C4-2B (cell line): Measurements from ENCODE around the gene KCNAB2.
A peak's percentile ranks its signal among the peaks of the same experiment; 100 is the strongest.

Source experiments
- H3K27ac ChIP-seq: fragments of 450-650 bp; 2 replicates; pipeline ENCODE4 v1.5.1; 2017
- ZFX ChIP-seq: fragments of 450-650 bp; IDR thresholded peaks from 2 replicates; pipeline ENCODE4 v1.6.1; 2017
- TF ChIP-seq, protein P1 (sequence below): fragments of 450-650 bp; conservative IDR thresholded peaks from 2 replicates; pipeline ENCODE4 v1.5.1; 2017; ENCODE audit warnings: mild to moderate bottlenecking

Gene KCNAB2

DNA sequence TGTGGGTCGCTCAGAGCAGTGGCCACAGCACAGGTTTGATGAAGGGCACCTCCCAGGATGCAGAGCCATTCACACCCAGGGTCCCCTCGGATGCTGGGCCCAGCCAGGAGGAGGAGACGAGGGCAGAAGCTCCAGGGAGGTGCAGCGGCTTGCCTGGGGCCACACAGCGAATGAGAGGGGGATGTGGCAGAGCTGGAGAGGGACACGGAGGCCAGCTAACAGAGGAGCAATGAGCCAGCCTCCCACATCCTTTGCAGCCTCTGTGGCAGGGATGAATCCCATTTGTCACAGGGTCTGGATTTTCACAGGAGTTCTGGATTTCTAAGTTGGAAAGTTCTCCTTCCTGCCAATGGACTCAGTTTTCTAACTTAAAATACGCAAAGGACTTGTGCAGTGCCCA, 98.5 kb downstream of the KCNAB2 start:
- TF ChIP-seq, protein P1, sequence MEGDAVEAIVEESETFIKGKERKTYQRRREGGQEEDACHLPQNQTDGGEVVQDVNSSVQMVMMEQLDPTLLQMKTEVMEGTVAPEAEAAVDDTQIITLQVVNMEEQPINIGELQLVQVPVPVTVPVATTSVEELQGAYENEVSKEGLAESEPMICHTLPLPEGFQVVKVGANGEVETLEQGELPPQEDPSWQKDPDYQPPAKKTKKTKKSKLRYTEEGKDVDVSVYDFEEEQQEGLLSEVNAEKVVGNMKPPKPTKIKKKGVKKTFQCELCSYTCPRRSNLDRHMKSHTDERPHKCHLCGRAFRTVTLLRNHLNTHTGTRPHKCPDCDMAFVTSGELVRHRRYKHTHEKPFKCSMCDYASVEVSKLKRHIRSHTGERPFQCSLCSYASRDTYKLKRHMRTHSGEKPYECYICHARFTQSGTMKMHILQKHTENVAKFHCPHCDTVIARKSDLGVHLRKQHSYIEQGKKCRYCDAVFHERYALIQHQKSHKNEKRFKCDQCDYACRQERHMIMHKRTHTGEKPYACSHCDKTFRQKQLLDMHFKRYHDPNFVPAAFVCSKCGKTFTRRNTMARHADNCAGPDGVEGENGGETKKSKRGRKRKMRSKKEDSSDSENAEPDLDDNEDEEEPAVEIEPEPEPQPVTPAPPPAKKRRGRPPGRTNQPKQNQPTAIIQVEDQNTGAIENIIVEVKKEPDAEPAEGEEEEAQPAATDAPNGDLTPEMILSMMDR, result no peak
- no peak for TF ChIP-seq ZFX
- no peak overlapping the region for H3K27ac ChIP-seq

DNA sequence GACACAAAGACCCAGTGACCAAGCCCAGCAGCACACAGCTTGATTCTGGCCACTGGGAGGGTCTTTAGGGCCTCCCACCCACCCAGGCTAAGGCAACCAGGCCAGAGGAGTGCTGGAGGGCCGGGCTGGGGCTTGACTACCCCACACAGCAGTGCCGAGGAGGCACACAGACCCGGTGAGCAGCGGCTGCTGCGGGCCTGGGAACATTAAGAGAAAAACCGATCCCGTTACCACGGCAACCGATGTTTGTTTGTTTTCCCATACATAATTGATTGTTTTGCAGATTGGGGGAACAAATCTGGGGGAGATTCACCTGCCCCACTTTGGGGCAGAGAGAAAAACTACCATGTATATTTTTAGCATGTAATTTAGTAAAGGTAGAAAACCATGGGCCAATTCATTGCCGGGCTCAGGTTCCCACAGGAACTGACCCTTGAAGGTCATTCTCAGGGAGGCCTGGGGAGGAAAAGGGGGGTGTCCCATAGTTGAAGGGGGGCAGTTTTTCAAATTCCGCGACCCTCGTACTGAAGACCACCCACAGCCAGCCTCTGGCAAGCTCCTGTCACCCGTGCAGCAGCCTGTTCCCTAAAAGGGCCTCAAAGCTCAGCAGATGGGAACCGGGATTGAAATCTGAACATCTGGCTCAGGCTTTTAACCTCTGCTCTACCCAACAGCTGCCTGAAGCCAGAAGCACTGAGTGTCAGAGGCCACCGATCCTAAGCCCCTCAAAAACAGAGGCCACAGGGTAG, 99.1 kb downstream of the KCNAB2 start:
- no peak overlapping the region for H3K27ac ChIP-seq
- TF ChIP-seq, protein P1, result no peak
- no peak for TF ChIP-seq ZFX

- H3K27ac ChIP-seq, result no peak overlapping the region
- TF ChIP-seq, protein P1, result no peak
These were observed 99.7 kb downstream of the KCNAB2 start for GRCh38 chr1:6145396-6145750.

DNA sequence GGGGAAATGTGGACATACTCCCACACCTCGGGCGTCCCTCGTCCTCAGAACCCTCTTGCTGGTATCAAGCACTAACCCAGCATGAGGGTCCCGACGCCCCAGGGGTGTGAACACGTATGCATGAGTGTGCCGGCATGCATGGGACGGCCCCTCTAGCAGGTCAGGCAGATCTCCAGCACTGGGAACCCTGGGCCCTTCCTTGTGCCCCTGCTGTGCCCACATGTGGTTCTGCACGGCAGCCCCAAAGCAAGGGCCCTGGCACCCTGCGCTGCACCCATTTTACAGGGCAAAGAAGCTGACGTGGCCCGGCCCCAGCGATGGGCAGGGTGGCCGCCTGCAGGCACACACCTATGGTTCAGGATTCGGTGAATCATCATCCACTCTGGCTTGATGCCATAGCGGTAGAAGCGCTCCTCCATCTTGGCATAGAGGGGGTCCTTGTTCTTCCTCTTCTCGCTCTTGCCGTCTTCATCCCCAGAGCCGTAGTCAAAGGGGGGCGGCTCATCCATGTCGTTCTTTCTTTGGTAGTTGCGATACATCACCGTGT, 100.2 kb downstream of the KCNAB2 start:
- no peak overlapping the region for H3K27ac ChIP-seq
- TF ChIP-seq, protein P1, result no peak
- no peak for TF ChIP-seq ZFX

DNA sequence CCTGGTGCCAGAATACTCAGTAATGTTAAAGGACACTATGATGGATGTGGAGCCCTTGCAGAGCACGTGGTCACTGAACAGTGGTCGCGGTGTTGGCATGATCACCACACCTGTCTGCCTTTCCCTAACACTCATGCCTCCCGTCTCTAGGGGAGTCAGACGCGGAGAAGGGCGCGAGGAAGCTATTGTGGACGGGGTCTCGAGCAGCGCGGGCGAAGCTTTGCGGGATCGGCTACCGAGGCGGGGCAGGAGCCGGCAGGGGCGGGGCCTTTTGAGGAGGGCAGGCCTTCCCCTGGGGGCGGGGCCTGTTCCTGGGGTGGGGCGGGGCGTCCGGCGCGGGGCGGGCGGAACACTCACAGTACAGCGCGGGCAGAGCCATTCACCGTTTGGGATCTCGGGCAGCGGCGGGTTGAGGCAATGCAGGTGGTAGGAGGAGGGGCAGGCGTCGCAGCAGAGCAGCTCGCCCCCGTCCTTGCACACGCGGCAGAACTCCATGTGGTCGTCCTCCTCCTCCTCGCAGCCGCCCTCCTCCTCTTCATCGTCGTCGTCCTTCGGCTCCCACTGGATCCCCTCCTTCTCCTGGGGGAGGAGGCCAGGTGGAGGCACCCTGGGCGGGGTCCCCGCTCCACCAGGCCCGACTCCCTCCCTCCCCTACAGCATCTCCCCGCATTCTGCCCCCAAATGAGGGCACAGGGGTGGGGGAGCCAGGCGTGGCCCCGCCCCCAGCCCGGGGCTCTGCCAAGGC, 103.0 kb downstream of the KCNAB2 start:
- TF ChIP-seq, protein P1, result no peak
- no peak for TF ChIP-seq ZFX
- H3K27ac ChIP-seq, result peak overlapping the region; percentile 17; the same call in 1 of the 2 replicates

- TF ChIP-seq ZFX, result no peak
- TF ChIP-seq, protein P1, result no peak
- no peak overlapping the region for H3K27ac ChIP-seq
These were observed 103.9 kb downstream of the KCNAB2 start for GRCh38 chr1:6149597-6149996.
